ENCODE measurements around the gene CDR2. TPM values are rescaled to one million over a fixed set of nuclear protein-coding genes. Genes with fewer than 3 reads are reported as not detected.
A peak's percentile ranks its signal among the peaks of the same experiment; 100 is the strongest.
"Not testable (repeated sequence)": the region's sequence is repeated elsewhere in the genome, so short reads cannot be mapped to it uniquely, and the experiment has no call there.

The CDR2 gene
- total RNA-seq, 1 donor from 2014 or later, result 20.9 TPM

DNA sequence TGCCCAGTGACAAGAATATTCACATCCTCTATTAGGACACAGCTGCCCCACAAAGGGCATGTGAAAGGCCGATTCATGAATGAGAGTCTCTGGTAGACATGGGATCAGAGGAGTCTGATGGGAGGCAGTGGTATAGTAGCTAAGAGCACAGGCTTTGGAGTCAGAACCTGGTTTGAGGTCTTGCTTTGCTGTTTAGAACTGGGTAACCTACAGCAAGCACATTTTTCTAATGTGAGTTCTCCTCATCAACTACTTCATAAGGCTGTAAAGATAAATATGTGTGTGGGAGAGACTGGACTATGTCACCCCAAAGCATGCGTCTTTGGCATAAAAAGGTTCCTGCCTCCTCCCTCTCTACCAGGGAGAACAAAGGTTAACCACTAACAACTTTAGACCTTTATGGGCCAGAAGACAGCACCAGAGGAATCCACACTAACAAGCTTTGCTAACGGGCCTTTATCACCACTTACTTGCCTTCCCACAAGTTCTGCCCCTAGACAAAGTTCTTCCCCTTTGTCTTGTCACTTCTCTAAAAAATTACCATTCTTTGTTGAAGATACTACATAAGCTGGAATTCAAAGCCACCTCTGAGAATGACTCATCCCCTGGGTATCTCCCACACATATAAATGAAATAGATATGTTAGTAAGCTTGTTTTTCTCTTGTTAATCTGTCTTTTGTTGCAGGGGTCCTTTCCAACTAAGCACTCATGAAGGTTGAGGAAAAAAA, 21.1 kb downstream of the CDR2 start:
- DNase-seq (ENCODE audit: low read depth in 2 of 2), result peak in 1 of 2 donors; percentile 60

DNA sequence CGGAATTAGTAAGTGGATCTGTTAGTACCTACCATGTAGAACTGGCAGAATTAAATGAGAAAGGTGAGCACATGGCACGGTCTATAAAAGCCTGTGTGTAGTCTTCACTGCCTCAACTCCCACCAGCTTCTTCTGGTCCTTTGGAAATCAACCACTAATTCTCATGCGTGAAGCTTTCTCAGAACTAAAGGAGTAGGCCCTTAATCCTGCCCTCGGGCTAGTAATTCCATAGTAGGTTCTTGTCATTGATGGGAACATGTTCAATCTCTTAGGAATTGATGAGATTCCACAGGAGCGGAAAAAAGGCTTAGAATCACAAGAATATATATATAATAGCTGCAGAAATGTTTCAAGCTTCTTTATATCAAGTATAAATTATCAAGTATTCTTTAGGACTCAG, 21.7 kb downstream of the CDR2 start:
- no peak for DNase-seq (ENCODE audit: low read depth in 2 of 2)

DNA sequence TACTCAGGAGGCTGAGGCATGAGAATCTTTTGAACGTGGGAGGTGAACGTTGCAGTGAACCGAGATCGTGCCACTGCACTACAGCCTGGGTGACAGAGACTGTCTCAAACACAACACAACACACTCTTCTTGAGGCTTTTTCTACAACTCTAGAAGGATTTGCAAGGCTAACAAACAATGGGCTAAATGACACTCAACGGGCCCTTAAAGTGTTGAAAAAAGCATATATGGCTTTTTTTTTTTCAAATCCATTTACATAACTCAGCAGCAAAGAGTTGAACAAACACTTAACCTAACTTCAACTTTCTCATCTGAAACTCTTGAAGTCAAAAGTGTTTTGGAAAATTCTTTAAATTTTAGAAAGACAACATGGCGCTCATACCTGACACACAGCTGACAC, 22.3 kb downstream of the CDR2 start:
- no peak for DNase-seq (ENCODE audit: low read depth in 2 of 2)

DNA sequence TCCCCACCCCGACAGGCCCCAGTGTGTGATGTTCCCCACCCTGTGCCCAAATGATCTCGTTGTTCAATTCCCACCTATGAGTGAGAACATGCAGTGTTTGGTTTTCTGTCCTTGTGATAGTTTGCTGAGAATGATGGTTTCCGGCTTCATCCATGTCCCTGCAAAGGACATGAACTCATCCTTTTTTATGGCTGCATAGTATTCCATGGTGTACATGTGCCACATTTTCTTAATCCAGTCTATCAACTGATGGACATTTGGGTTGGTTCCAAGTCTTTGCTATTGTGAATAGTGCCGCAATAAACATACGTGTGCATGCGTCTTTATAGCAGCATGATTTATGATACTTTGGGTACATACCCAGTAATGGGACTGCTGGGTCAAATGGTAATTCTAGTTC, 23.4 kb downstream of the CDR2 start:
- not testable (repeated sequence) for DNase-seq (ENCODE audit: low read depth in 2 of 2)

DNA sequence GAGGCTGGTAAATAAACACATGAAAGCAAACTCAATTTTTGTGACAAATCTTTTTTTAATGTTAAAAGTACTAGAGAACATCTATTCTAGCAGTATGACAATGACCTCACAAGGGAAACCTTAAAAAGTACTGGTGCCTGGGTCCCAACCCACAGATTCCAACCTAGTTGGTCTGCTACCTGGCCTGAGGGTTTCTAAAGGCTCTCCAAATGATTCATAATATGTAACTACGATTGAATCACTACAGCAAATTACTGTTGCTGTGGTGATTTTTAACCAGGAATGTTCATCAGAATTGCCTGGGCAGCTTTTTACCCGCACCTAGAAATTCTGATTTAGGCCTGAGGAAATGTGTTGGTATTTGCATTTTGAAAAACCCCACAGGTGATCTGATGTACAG, 26.1 kb downstream of the CDR2 start:
- no peak for DNase-seq (ENCODE audit: low read depth in 2 of 2)

DNA sequence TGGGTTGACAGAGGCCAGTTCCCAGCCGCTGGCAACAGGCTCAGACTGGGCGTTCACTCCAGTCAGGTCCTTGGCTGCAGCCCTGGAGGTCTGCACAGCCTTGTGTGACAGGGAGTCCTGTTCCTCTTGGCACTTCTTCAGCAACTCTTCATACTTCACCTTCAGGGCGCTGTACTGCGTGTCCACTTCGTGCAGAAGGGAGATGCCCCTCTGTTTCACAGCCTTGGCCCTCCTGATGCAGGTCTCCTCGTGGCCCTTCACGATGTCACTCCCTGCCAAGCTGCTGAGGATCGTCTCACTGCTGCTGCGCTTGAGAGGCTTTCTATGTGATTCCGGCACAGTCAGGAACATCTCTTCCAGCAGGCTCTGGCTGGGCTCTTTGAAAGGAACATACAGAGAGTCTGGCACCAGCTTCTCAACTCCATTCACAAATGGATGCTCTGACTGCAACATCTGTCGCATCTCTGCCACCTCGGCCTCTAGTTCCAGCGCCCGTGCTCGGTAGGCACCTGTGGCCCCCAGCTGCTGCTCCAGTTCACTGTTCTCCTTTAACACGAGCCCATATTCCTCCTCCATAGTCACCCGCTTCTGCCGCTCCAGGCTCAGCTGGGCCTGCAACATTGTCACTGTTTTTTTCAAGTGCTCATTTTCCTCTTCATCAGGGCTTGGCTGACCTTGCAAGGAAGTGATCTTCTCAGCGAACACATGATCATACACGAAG, 27.2 kb downstream of the CDR2 start:
- no peak for DNase-seq (ENCODE audit: low read depth in 2 of 2)

DNA sequence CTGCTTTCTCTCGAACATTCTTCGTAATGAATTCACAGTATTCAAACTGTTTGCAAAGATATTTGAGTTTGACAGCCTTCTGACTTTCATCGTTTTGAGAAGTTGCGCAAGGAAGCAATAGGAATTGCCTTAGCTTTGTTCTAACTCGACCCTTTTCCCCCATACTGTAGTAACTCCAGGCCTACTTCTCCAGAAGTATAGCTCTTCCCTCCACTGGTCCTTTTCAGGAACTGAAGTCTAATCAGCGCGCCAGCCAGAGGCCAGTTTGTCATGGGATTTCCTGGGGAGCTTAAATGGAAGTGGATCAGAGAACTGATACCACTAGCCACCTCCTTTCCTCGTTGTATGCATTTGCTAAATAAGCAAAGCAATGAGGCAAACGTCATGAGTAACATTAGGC, 27.9 kb downstream of the CDR2 start:
- DNase-seq (ENCODE audit: low read depth in 2 of 2), result no peak

DNA sequence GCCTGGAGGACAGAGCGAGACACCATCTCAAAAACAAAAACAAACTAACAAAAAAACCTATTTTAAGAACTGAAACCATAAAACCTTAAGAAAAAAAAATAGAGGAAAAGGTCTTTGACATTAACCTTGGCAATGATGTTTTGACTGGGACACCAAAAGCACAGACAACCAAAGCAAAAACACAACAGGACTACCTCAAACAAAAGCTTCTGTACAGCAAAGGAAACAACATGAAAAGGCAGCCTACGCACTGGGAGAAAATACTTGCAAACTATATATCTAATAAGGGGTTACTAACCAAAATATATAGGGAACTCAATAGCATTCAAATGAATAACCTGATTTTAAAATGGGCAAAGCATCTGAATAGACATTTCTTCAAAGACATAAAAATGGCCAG, 32.3 kb downstream of the CDR2 start:
- DNase-seq (ENCODE audit: low read depth in 2 of 2), result no peak

DNA sequence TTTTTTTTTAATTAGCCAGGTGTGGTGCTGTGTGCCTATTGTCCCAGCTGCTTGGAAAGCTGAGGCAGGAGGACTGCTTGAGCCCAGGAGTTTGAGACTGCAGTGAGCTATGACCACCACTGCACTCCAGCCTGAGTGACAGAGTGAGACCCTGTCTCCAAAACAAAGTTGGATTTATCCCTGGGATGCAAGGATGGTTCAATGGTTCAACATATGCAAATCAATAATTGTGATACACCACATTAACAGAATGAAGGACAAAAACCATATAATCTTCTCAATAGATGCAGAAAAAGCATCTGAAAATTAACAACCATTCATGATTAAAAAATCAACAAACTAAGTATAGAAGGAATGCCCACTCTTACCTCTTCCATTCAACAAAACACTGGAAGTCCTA, 33.5 kb downstream of the CDR2 start:
- no peak for DNase-seq (ENCODE audit: low read depth in 2 of 2)

DNA sequence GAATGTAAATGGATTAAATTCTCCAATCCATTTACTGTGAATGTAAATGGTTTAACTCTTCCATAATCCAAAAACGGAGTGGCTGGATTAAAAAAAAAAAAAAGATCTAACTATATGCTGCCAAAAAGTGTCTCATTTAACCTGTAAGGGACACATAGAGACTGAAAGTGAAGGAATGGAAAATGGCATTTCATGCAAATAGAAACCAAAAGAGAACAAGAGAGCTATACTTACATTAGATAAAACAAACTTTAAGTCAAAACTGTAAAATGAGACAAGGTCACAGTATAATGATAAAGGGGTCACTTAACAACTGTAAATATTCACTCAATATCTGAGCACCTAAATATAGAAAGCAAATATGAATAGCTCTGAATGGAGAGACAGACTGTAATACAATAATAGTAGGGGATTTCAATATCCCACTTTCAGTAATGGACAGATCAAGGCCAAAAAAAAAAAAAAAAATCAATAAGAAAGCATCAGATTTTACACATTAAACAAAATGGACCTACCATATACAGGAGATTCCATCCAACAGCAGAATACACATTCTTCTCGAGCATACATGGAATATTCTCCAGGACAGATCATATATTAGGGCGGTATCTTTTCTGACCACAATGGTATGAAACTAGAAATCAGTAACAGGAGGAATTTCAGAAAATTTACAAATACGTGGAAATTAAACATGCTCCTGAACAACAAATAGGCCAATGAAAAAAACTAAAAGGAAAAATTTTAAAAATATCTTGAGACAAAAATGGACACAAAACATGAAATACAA, 36.4 kb downstream of the CDR2 start:
- no peak for DNase-seq (ENCODE audit: low read depth in 2 of 2)

DNA sequence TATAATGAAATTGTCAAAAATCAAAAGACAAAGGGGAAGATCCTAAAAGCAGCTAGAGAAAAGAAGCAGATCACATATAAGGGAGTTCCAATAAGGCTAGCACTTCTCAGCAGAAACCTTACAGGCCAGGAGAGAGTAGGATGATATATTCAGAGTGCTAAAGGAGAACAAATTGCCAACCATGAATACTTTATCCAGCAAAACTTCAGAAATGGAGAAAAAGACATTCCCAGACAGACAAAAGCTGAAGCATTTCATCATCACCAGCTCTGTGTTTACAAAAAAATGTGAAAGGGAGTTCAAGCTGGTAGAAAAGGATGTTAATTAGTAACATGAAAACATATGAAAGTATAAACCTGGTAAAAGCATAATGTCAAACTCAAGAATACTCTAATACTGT, 37.4 kb downstream of the CDR2 start:
- no peak for DNase-seq (ENCODE audit: low read depth in 2 of 2)

DNA sequence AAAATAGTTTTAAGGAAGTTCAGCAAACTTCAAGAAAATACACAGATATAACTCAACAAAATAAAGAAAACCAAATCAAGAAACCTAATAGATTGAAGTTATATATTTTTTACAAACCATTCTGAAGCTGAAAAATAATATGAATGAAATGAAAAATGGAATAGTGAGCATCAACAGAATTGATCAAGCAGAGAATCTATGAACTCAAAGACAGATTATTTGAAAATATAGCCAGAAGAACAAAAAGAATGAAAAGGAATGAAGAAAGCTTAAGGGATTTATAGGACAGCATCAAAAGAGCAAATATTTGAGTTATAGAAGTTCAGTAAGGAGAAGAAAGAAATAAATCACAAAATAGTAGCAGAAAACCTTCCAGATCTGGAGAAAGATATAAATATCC, 37.8 kb downstream of the CDR2 start:
- no peak for DNase-seq (ENCODE audit: low read depth in 2 of 2)

DNA sequence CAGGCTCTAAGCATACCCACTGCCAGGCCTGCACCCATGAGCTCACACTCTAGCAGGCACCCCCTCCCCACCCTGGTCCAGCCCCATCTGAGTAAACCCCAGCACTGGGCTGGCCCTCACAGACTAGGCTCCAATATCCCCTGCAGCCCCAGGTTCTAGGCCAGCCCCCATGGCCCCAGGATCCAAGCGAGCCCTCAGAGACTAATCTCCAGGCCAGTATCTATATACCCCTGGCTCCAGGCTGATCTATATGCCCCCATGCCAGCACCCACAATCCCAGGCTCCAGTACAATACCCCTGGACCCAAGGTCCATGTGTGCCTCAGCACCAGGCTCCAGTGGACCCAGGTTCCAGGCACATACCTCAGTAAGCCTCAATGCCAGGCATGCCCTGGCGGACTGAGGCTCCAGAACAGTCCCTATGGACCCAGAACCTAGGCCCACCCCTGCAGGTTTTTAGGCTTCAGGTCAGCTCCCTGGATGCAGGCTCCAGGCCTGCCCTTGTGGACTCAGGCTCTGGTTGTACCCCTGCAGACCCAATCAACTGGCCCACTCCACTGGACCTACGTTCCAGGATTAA, 38.7 kb downstream of the CDR2 start:
- no peak for DNase-seq (ENCODE audit: low read depth in 2 of 2)

DNA sequence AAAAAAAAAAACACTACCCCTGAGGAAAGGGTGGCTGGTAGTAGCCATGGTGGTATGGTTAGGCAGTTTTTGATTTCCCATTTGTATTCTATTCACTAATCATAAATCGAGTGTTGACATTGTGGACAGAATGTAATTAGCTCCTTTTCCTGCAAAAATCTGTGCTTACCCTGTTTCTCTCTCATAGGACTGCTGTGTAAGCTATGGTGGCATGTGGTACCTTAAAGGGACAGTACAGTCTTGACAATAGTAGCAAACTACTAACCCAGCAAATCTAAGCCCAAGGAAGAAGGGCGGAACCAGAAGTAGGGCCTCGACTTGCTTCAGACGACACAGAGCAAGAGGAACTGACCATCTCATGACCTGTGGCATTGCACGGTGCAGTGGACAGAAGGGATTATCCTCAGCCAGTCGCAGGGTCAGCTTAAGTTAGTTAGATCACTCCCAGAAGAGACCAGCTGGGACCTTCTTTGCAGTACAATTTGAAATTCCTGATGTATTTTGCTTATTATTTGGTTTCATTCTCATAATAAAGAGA, 40.9 kb downstream of the CDR2 start:
- no peak for DNase-seq (ENCODE audit: low read depth in 2 of 2)

DNA sequence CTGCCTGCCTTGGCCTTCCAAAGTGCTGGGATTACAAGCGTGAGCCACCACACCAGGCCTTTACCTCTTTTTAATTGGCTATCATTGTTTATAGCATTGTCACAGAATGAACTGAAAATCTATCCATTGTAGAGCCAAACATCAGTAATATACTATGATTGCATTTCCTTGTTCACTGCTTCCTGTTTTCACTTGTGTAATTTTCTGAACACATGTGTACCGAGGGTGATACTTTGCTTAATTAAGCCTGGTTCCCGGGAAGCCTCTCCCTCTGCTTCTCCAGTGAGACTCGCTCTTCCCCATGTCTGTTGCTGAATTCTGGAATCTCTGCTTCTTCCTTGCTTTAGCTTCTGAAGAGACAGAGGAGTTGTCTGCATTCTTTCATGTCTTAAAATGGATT, 44.1 kb downstream of the CDR2 start:
- no peak for DNase-seq (ENCODE audit: low read depth in 2 of 2)

DNA sequence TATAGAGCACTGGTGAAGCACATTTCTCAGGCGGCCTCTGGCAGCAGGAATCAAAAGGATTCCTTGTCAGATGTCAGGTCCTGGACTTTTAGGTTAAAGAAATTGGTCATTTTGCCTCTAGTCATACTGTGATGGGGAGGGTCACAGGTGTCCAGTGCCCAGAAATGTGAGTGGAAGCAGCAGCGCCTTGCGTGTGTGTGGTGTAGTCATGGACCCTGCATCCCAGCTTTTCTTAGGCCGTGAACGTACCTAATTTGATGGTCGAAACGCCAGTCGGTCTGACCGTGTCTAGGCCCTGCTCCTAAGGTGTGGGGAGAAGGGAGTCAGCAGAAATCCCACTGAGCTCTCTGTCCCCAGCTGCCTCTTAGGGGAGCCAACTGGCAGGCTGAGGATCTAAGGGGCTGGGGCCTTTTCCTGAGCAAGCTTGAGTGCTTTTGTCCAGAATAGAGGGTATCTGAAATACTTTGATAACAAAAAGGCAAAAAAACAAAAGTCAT, 45.2 kb downstream of the CDR2 start:
- no peak for DNase-seq (ENCODE audit: low read depth in 2 of 2)

DNA sequence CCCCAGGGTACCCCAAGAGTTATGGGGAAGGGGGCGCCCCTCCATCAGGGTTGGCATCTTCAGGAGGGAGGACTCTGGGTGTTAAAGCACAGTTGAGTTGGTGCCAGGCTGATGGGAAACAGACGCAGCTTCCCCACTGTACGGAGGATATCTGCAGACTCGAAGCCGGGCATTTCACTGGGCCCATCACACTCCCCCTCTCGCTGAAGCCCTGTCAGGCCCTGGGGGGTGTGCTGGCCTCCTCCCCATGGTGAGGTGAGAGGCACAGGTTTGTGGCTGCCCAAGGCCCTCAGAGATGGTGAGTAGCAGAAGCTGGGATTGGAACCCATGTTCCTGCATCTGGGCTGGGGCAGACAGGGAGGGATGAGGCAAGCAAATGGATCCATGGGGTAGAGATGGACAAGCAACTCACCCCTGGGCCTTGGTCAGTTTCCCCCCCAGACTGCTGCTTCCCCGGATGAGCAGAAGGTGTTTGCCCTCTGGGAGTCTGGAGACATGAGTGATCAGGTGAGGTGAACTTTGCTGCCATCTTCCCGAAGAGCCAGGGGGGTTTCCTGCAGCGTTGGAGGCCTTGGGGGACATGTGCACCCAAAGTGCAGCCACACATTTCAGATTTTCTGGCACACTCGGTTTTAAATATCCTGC, 46.2 kb downstream of the CDR2 start:
- DNase-seq (ENCODE audit: low read depth in 2 of 2), result no peak

DNA sequence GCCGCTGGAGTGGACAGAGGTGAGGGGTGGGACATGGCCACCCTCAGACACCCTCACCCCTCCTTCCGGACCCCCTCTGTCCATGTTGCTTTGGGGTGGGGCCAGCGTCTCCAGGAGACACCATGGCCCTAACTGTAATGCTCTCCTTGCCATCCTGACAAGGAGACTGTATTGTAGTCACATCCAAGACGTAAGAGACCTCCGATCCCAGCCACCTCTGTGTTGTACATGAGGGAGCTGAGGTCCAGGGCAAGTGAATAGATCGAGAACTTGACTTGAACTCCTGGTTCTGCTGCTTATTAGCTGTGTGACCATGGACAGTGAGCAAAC, 47.0 kb downstream of the CDR2 start:
- DNase-seq (ENCODE audit: low read depth in 2 of 2), result no peak

DNA sequence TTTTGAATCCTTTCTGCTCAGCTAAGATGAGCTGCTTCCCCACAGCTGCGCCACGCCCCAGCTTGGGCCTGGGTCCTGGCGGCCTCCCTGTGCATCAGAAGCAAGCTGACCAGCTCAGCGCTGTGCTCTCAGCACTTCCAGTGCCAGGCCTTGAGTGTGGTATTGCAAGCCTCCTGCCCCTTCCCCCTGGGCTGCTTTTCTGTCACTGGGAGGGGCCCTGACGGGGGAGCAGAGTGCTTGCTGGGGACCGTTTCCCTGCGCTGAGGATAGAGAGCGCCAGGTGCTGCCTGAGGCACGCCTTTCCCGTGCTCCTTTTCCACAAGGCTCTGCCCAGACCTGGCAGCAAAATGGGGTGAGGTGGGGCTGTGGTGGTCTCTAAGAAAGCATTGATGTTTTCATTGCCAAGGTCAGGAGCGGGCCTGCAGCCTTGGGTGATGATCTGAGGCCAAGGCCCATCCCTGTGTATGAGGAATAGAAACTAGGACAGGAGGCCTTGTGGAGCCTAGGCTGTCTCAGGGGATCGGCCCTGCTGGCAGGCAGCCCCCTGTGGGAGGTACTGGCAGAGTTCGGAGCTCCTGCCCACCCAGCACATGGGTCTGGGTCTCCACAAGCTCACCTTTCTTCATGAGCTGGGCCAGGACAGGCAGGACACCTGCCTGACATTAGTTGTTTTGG, 47.5 kb downstream of the CDR2 start:
- no peak for DNase-seq (ENCODE audit: low read depth in 2 of 2)

DNA sequence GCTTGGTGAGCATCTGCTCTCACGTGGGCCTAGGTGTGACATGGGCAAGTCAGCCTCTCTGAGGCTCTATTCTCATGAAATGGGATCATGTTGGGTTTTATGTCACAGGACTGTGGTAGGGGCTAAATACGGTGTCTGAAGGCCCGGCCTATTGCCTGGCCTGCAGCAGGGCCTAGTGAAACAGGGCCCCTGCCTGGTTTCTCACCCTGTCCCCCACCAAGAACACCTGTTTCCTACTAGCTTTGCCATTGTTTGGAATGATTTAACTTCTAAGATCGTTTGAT, 48.1 kb downstream of the CDR2 start:
- DNase-seq (ENCODE audit: low read depth in 2 of 2), result no peak
